ENCODE results near the gene ZNF324B. TPM values are rescaled to one million over a fixed set of nuclear protein-coding genes. Genes with fewer than 3 reads are reported as not detected.
A peak's percentile ranks its signal among the peaks of the same experiment; 100 is the strongest.

The ZNF324B gene
- total and polyA plus RNA-seq, 10 of the 15 experiments (the other 5 are each of a cell fraction or from before 2014, with no cell fraction given) = 0.11 to 12.8 (median 4.0) TPM

DNA sequence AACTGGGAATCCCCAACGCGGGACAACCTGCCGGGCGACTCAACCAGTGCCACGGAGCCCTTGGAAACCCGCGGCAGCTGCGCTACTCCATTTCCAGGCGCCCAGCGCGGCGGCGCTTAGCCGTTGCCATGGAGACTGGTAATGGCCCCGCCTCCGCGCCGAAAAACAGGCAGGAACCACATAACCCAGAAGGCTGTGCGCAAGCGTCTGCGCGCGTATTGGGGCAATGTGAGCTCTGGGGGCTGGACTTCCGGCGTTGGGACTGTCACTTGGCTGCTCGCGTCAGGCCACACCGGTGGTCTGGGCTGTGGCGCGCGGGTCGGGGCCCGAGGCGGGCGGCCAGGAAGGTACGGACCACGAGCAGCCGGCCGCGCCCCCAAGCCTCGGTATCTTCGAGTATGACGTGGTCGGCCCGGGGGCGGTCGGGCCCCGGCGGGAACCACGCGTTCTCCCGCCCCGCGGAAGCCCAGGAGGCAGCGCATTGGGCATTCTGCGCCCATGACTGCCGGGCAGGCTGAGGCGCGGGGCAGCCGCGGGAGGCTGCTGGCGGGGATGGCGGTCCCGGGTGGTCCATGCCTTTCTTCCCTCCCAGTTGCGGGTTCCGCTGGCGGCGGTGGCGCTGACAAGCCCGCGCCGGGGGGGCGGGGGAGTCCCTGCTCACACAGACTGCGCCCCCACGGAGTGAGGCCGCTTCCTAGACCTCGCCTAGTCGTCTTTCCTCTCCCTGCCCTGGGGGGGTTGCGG is at the start of gene ZNF324B (continued):
- TF ChIP-seq, protein P1, sequence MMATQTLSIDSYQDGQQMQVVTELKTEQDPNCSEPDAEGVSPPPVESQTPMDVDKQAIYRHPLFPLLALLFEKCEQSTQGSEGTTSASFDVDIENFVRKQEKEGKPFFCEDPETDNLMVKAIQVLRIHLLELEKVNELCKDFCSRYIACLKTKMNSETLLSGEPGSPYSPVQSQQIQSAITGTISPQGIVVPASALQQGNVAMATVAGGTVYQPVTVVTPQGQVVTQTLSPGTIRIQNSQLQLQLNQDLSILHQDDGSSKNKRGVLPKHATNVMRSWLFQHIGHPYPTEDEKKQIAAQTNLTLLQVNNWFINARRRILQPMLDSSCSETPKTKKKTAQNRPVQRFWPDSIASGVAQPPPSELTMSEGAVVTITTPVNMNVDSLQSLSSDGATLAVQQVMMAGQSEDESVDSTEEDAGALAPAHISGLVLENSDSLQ (IDR thresholded peaks at IDR 0.05) = peak; percentile 94
- TF ChIP-seq BHLHE40 (IDR thresholded peaks at IDR 0.05; ENCODE audit: borderline replicate concordance in 1 of 2, low read depth in 2 of 2, low read length in 1 of 2) = peak in 1 of 2 experiments; percentile 54; a peak in 1 of 4 replicates
- TF ChIP-seq, protein P2, sequence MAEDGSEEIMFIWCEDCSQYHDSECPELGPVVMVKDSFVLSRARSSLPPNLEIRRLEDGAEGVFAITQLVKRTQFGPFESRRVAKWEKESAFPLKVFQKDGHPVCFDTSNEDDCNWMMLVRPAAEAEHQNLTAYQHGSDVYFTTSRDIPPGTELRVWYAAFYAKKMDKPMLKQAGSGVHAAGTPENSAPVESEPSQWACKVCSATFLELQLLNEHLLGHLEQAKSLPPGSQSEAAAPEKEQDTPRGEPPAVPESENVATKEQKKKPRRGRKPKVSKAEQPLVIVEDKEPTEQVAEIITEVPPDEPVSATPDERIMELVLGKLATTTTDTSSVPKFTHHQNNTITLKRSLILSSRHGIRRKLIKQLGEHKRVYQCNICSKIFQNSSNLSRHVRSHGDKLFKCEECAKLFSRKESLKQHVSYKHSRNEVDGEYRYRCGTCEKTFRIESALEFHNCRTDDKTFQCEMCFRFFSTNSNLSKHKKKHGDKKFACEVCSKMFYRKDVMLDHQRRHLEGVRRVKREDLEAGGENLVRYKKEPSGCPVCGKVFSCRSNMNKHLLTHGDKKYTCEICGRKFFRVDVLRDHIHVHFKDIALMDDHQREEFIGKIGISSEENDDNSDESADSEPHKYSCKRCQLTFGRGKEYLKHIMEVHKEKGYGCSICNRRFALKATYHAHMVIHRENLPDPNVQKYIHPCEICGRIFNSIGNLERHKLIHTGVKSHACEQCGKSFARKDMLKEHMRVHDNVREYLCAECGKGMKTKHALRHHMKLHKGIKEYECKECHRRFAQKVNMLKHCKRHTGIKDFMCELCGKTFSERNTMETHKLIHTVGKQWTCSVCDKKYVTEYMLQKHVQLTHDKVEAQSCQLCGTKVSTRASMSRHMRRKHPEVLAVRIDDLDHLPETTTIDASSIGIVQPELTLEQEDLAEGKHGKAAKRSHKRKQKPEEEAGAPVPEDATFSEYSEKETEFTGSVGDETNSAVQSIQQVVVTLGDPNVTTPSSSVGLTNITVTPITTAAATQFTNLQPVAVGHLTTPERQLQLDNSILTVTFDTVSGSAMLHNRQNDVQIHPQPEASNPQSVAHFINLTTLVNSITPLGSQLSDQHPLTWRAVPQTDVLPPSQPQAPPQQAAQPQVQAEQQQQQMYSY (CRISPR knock-in tag; IDR thresholded peaks at IDR 0.05) = no peak
- peak; percentile 43; the same call in 1 of the 2 replicates for TF ChIP-seq SREBF1 (IDR thresholded peaks at IDR 0.05; ENCODE audit: low read length)
- peak in 1 of 2 experiments; percentile 51; a peak in 1 of 4 replicates for TF ChIP-seq SRF (IDR thresholded peaks at IDR 0.05; ENCODE audit: low read depth in 2 of 2, low read length in 2 of 2)
- TF ChIP-seq, protein P3, sequence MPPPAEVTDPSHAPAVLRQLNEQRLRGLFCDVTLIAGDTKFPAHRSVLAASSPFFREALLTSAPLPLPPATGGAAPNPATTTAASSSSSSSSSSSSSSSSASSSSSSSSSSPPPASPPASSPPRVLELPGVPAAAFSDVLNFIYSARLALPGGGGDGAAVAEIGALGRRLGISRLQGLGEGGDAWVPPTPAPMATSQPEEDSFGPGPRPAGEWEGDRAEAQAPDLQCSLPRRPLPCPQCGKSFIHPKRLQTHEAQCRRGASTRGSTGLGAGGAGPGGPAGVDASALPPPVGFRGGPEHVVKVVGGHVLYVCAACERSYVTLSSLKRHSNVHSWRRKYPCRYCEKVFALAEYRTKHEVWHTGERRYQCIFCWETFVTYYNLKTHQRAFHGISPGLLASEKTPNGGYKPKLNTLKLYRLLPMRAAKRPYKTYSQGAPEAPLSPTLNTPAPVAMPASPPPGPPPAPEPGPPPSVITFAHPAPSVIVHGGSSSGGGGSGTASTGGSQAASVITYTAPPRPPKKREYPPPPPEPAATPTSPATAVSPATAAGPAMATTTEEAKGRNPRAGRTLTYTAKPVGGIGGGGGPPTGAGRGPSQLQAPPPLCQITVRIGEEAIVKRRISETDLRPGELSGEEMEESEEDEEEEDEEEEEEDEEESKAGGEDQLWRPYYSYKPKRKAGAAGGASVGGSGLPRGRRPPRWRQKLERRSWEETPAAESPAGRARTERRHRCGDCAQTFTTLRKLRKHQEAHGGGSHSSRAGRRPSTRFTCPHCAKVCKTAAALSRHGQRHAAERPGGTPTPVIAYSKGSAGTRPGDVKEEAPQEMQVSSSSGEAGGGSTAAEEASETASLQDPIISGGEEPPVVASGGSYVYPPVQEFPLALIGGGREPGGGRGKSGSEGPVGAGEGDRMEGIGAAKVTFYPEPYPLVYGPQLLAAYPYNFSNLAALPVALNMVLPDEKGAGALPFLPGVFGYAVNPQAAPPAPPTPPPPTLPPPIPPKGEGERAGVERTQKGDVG (CRISPR knock-in tag; IDR thresholded peaks at IDR 0.05) = no peak
- TF ChIP-seq ETV6 (conservative IDR thresholded peaks at IDR 0.05 in 1 of 2, IDR thresholded peaks at IDR 0.05 in 1 of 2; ENCODE audit: borderline replicate concordance in 1 of 2, low read depth in 1 of 2) = no peak
- no peak for TF ChIP-seq HDGF (IDR thresholded peaks at IDR 0.05)
- TF ChIP-seq, protein P4, sequence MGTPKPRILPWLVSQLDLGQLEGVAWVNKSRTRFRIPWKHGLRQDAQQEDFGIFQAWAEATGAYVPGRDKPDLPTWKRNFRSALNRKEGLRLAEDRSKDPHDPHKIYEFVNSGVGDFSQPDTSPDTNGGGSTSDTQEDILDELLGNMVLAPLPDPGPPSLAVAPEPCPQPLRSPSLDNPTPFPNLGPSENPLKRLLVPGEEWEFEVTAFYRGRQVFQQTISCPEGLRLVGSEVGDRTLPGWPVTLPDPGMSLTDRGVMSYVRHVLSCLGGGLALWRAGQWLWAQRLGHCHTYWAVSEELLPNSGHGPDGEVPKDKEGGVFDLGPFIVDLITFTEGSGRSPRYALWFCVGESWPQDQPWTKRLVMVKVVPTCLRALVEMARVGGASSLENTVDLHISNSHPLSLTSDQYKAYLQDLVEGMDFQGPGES (IDR thresholded peaks at IDR 0.05) = peak; percentile 28; the same call in 1 of the 2 replicates
- no peak for TF ChIP-seq WRNIP1 (IDR thresholded peaks at IDR 0.05; ENCODE audit: borderline replicate concordance, low read depth, low read length)
- peak; percentile 43; the same call in 1 of the 2 replicates for TF ChIP-seq POLR2AphosphoS2 (IDR thresholded peaks at IDR 0.05; ENCODE audit: low read depth, low read length)
- TF ChIP-seq DPF2 (IDR thresholded peaks at IDR 0.05) = peak; percentile 67
- no peak for TF ChIP-seq STAT1 (conservative IDR thresholded peaks at IDR 0.05)
- no peak for TF ChIP-seq RFX5 (IDR thresholded peaks at IDR 0.05; ENCODE audit: low read depth, low read length)
- no peak for TF ChIP-seq CHD4 (IDR thresholded peaks at IDR 0.05)
- TF ChIP-seq POU2F2 (IDR thresholded peaks at IDR 0.05; ENCODE audit: borderline replicate concordance, low read depth, low read length) = peak; percentile 37; the same call in 1 of the 3 replicates
- TF ChIP-seq, protein P5, sequence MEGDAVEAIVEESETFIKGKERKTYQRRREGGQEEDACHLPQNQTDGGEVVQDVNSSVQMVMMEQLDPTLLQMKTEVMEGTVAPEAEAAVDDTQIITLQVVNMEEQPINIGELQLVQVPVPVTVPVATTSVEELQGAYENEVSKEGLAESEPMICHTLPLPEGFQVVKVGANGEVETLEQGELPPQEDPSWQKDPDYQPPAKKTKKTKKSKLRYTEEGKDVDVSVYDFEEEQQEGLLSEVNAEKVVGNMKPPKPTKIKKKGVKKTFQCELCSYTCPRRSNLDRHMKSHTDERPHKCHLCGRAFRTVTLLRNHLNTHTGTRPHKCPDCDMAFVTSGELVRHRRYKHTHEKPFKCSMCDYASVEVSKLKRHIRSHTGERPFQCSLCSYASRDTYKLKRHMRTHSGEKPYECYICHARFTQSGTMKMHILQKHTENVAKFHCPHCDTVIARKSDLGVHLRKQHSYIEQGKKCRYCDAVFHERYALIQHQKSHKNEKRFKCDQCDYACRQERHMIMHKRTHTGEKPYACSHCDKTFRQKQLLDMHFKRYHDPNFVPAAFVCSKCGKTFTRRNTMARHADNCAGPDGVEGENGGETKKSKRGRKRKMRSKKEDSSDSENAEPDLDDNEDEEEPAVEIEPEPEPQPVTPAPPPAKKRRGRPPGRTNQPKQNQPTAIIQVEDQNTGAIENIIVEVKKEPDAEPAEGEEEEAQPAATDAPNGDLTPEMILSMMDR (IDR thresholded peaks at IDR 0.05 in 2 of 3, conservative IDR thresholded peaks at IDR 0.05 in 1 of 3; ENCODE audit: control insufficient read depth in 2 of 3, extremely low read depth in 1 of 3, insufficient read depth in 1 of 3, low read depth in 3 of 3, low read length in 3 of 3) = no peak
- TF ChIP-seq ZSCAN29 (IDR thresholded peaks at IDR 0.05) = no peak
